Fibroblast of lung (primary cell): ENCODE results near the gene DDX59.

Experiments used
- CTCF ChIP-seq, 2 donors: IDR thresholded peaks in 1 of 2; conservative IDR thresholded peaks in 1 of 2; 1 replicate in 1 of 2; 2 replicates in 1 of 2; pipeline ENCODE4 v1.5.1; 2011 to 2012; ENCODE audit warnings: low read length in 2 of 2, control low read depth in 1 of 2, inconsistent platforms in 1 of 2, low read depth in 1 of 2, mild to moderate bottlenecking in 1 of 2
- EZH2 ChIP-seq: IDR thresholded peaks from 2 replicates; pipeline ENCODE4 v1.5.1; 2012; ENCODE audit warnings: low read length, control low read depth, mild to moderate bottlenecking; ENCODE audit errors: missing control alignments

DNA sequence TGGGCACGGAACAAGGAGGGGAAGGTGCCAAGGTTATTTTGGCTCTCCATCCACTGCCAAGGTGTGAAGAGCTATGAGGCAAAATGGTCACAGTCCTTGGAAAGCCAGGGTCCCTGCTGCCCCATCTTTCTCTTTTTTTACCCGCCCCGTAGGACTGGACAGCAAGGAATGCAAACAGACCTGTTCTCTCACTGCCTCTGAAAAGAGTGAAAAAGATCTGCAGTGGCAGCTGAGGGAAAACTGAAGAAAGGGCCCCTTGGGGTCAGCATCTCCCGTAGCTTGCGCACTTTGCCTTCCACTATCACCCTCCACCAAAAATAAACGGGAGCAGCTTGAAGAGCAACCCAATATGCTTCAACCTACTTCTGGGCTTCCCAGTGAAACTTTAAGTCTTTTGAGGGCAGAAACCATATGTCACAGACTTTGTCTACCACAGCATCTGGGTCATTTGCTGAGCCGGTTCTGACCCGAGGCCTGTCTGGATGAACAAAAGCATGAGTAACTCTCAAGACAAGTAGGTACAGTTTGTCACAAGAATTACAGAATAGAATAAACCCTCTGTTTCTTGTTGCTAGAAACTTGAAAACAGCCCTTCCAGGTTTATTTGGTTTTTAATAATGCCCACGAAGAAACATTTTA is 39.7 kb downstream of the DDX59 start:
- TF ChIP-seq CTCF (conservative IDR thresholded peaks at IDR 0.05 in 1 of 2, IDR thresholded peaks at IDR 0.05 in 1 of 2; ENCODE audit: low read depth in 1 of 2, low read length in 2 of 2) (no peak), EZH2 (no peak)
